Colonic mucosa (tissue), 4 donors: ENCODE data around the gene MXI1. TPM values are rescaled to one million over a fixed set of nuclear protein-coding genes. Genes with fewer than 3 reads are reported as not detected.

Source experiments
- DNase-seq: peaks from one replicate; pipeline ENCODE4 v3.0.0-alpha.2; 2020
- H3K27ac ChIP-seq: fragments of 200-600 bp; one replicate; pipeline ENCODE4 v1.8.0; 2021
- H3K27me3 ChIP-seq: fragments of 200-600 bp; one replicate; pipeline ENCODE4 v1.8.0; 2021
- H3K36me3 ChIP-seq: fragments of 200-600 bp; one replicate; pipeline ENCODE4 v1.8.0; 2021
- H3K4me1 ChIP-seq: fragments of 200-600 bp; one replicate; pipeline ENCODE4 v1.8.0; 2021; ENCODE audit warnings: mild to moderate bottlenecking
- H3K4me3 ChIP-seq: fragments of 200-600 bp; one replicate; pipeline ENCODE4 v1.8.0; 2021
- H3K9ac ChIP-seq, 2 donors: one replicate each; pipeline ENCODE4 v1.7.0; 2013; ENCODE audit warnings: control low read depth in 2 of 2, low read depth in 2 of 2, low read length in 2 of 2
- H3K9me3 ChIP-seq: fragments of 200-600 bp; one replicate; pipeline ENCODE4 v1.8.0; 2021
- CTCF ChIP-seq: fragments of 200-600 bp; IDR thresholded peaks from one replicate; pipeline ENCODE4 v1.8.0; 2022; ENCODE audit warnings: antibody characterized with exemption, mild to moderate bottlenecking
- intact Hi-C: fragments of 100-400 bp; cut with DNase I; formaldehyde crosslinking; loops from one replicate; pipeline ENCODE4 v1.14.1; 2022
- total RNA-seq, 2 donors: library from RNA; stranded (reverse); fragmentation: NEBNext Ultra II Directional in 1 of 2; extraction: Animal tissue kit (Norgen Biotek cat#: 25700) in 1 of 2; gene quantifications; one replicate each; pipeline ENCODE4 v1.2.1, GENCODE V29; 2021
- donor health status: healthy.
- donor health status: DM: no; HTN: no; CAD: no.
- donor health status: DM: no; HTN: no; CAD: no.

MXI1 gene
- total RNA-seq, 2 donors from 2014 or later = 58.0 to 304 TPM

GRCh38 chr10:110163192-110163773, 44.1 kb upstream of the MXI1 start:
- no peak overlapping the region for H3K9ac ChIP-seq
- no peak overlapping the region for H3K4me3 ChIP-seq
- peaks cover 14% of the 10 kb centered on the region for H3K4me1 ChIP-seq
- no peak overlapping the region for H3K27ac ChIP-seq
- TF ChIP-seq CTCF = no peak
- H3K27me3 ChIP-seq = no peaks in the 10 kb centered on the region
- no peaks in the 10 kb centered on the region for H3K9me3 ChIP-seq
- intact Hi-C loops = no loop called here
- H3K36me3 ChIP-seq = no peaks in the 10 kb centered on the region
- no peak for DNase-seq

- H3K9ac ChIP-seq = no peak overlapping the region
- H3K27ac ChIP-seq = no peak overlapping the region
- H3K4me1 ChIP-seq = peaks cover 19% of the 10 kb centered on the region
- intact Hi-C loops = no loop called here
- no peak overlapping the region for H3K4me3 ChIP-seq
- H3K36me3 ChIP-seq = no peaks in the 10 kb centered on the region
- peaks cover 5% of the 10 kb centered on the region for H3K27me3 ChIP-seq
- no peak for DNase-seq
- TF ChIP-seq CTCF = no peak
- no peaks in the 10 kb centered on the region for H3K9me3 ChIP-seq
Observed at GRCh38 chr10:110163841-110164240, 43.6 kb upstream of the MXI1 start.

GRCh38 chr10:110165239-110165638, 42.2 kb upstream of the MXI1 start:
- H3K4me1 ChIP-seq = peaks cover 22% of the 10 kb centered on the region
- no peak overlapping the region for H3K27ac ChIP-seq
- no peak overlapping the region for H3K4me3 ChIP-seq
- no peak for TF ChIP-seq CTCF
- H3K9ac ChIP-seq = no peak overlapping the region
- no peaks in the 10 kb centered on the region for H3K36me3 ChIP-seq
- intact Hi-C loops = no loop called here
- no peak for DNase-seq
- no peaks in the 10 kb centered on the region for H3K9me3 ChIP-seq
- peaks cover 8% of the 10 kb centered on the region for H3K27me3 ChIP-seq

DNA sequence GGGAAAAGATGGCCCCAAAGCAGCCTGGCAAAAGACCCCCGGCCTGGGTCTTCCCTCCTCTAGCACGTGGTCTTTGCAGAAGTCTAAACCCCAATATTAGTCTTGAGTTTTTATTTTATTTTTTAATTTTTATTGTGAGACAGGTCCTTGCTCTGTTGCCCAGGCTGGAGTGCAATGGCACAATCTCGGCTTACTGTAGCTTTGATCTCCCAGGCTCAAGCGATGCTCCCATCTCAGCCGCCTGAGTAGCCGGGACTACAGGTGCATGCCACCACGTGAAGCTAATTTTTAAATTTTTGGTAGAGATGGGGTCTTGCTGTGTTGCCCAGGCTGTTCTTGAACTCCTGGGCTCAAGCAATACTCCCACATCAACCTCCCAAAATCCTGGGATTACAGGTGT, 40.3 kb upstream of the MXI1 start:
- peaks cover 8% of the 10 kb centered on the region for H3K27me3 ChIP-seq
- H3K9ac ChIP-seq = no peak overlapping the region
- no peak overlapping the region for H3K27ac ChIP-seq
- H3K4me1 ChIP-seq = peaks cover 26% of the 10 kb centered on the region
- no peaks in the 10 kb centered on the region for H3K9me3 ChIP-seq
- TF ChIP-seq CTCF = no peak
- intact Hi-C loops = no loop called here
- no peak for DNase-seq
- no peaks in the 10 kb centered on the region for H3K36me3 ChIP-seq
- H3K4me3 ChIP-seq = no peak overlapping the region

DNA sequence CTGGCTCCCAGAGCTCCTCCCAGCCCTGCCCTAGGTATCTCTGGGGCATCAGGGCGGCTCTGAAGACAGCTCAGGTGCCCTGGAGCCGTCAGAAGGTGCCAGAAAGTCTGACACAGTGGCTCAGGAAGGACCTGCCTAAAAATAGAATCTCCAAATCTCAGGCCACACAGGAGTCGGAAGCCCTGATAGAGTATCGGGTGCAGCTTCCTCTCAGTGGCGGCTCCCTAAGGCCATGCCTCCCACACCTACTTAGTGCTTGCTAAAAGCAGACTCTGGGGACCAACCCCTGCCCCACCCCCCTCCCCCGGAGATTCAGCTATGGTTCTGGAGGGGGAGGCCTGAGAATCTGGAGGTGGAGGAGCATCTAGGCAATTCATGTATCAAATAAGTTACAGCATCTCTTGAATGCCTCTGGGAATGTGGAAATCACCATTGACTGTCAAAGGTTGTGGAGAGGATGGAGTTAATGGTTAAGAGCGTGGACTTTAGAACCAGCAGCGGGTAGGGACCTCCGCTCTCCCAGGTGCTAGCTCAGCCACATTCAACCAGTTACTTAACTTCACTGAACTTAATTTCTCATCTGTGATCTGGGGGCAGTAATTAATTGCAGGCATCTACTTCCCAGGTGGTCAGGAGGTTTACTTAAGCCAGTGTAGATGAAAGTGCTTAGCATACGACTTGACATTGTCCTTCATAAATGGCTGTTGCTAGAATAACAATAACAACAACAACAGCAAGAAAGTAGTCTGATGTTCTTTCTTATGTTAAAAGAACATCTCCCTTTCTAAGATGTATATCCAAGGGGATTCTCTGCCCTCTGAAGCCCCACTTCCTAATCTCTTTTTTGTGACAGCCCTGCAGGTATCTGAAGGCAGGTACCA, 38.6 kb upstream of the MXI1 start:
- H3K4me3 ChIP-seq = no peak overlapping the region
- H3K4me1 ChIP-seq = peaks cover 13% of the 10 kb centered on the region
- DNase-seq = no peak
- no peaks in the 10 kb centered on the region for H3K36me3 ChIP-seq
- intact Hi-C loops = no loop called here
- H3K27me3 ChIP-seq = peaks cover 8% of the 10 kb centered on the region
- H3K27ac ChIP-seq = no peak overlapping the region
- no peak for TF ChIP-seq CTCF
- H3K9me3 ChIP-seq = no peaks in the 10 kb centered on the region
- H3K9ac ChIP-seq = no peak overlapping the region
